GM12801 (cell line): ENCODE results near the gene MMP15.

Source experiments
- TF ChIP-seq, protein P1 (sequence below): IDR thresholded peaks from one replicate; pipeline ENCODE4 v1.5.1; 2011; ENCODE audit warnings: control low read depth; ENCODE audit not compliant: insufficient read length; ENCODE audit errors: extremely low read depth

MMP15 gene

DNA sequence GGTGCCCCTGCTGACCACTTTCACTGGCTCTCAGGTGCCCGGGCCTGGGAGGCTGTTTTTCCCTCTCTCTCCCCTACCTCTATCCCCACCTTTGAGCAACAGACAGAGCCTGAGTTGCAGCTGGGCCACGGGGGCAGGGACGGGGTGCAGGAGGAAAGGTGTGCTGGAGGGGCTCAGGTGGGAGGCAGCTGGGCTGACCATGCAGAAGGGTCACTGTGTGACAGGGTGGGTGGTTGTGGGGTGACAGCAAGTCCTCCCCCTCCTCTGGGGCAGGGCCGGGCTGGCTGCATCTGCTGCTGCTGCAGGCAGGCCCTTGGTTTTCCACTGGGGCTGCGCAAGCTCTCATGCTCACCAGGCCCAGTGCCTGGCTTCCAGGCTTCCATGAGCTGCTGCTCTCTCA, 31.7 kb upstream of the MMP15 start:
- TF ChIP-seq, protein P1, sequence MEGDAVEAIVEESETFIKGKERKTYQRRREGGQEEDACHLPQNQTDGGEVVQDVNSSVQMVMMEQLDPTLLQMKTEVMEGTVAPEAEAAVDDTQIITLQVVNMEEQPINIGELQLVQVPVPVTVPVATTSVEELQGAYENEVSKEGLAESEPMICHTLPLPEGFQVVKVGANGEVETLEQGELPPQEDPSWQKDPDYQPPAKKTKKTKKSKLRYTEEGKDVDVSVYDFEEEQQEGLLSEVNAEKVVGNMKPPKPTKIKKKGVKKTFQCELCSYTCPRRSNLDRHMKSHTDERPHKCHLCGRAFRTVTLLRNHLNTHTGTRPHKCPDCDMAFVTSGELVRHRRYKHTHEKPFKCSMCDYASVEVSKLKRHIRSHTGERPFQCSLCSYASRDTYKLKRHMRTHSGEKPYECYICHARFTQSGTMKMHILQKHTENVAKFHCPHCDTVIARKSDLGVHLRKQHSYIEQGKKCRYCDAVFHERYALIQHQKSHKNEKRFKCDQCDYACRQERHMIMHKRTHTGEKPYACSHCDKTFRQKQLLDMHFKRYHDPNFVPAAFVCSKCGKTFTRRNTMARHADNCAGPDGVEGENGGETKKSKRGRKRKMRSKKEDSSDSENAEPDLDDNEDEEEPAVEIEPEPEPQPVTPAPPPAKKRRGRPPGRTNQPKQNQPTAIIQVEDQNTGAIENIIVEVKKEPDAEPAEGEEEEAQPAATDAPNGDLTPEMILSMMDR = no peak

DNA sequence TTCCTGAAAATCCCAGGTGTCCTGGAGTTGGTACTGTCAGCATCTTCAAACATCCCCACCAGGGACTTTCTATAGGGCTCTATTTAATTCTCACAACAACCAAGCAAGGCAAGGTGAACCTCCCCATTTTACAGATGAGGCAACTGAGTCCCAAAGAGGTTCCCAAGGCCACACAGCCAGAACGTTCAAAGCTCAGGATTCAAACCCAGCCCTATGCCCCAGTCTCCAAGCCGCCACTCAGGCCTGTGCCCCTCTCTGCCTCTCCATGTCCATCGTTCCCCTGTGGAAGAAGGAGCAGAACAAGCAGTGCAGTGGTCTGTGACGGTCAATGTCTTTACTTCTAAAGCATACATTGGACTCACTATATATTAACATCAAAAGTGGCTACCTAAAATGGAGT, 31.2 kb upstream of the MMP15 start:
- TF ChIP-seq, protein P1 = no peak

DNA sequence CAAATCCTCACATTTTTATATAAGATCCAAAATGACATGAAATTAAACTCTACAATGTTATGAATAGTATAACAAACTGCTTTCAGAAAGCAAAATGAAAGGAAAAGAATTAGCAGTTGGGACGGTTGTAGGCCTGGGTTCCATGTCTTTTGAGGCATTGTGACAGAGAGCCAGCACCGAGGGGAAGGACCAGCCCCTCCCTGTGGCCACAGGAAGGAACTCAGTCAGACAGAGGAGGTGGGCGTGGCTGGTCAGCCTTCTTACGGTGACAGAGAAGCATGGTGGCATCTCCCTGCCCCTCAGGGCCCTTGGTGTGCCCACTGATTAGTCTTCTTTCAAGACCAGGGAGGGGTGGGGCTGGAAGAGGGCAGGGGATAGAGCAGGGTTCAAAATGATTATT, 30.8 kb upstream of the MMP15 start:
- TF ChIP-seq, protein P1 = no peak

DNA sequence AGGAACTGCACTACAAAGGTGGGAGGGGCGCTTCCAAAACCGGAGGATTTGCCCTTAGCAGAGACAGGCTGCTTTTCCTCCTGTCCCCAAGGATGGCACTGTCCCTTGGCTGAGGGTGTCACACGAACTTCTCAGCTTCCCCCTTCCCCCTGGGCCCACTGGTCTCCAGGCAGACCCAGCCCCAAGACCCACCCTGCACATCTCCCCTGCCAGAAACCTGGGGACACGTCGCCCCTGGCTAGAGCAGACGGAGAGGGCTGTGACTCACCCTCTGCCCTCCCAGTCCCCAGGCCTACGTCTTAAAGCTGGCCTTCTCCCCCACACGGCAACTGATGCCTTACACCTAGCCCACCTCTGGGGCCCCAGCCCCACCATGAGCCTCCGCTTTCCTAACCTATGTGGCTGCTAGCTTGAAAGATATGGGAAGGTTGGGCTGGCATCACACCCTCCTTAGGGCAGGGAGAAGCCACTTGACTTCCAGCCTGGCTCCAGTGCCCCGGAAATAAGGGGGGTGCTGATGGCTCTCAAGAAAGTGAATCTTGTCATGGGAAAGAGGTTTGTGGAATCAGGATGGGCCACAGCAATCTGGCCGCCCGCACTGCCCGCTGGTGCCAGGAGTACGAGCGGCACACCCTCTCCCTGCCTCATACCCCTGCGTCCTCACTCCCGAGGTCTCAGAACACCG, 29.7 kb upstream of the MMP15 start:
- TF ChIP-seq, protein P1 = no peak

DNA sequence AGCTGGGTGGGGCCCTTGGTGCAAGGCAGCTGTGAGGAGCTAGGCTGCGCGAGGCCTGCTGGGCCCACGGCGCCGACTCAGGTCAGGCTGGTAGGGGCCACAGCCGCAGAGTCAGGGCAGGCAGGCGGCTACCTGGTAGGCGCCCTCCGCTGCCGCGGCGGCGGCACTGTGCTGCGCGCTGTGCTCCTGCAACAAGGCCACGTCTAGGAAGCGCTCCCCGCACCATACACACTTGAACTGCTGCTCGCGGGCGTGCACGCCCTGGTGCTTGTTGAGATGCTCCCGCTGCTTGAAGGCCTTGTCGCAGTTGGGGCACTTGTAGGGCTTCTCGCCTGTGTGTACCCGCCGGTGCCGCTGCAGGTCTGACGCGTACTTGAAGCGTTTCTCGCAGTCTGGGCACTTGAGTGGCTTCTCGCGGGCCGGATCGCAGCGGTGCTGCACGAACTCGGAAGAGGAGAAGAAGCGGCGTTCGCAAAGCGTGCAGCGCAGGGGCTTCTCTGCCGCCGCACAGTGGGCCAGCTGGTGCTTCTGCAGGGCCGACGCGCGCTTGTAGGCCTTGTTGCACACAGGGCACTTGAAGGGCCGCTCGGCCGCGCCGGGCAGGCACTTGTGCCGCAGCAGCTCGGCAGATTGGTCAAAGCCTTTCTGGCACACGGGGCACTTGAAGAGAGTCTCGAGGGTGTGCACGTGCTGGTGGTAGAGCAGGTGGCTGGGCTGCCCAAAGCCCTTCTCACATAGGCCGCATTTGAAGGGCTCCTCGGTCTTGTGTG, 29.0 kb upstream of the MMP15 start:
- TF ChIP-seq, protein P1 = no peak

DNA sequence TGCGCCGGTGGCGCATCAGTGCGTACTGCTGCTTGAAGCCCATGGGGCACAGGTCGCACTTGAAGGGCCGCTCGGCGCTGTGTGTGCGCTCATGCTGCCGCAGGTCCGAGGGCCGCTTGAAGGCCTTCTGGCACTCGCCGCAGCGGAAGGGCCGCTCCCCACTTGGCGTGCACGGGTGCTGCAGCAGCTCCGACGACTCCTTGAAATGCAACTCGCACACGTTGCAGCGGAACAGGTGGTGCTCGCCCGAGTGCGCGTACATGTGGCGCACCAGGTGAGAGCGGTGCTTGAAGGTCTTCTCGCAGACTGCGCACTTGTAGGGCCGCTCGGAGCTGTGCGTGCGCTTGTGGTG, 28.4 kb upstream of the MMP15 start:
- TF ChIP-seq, protein P1 = no peak

DNA sequence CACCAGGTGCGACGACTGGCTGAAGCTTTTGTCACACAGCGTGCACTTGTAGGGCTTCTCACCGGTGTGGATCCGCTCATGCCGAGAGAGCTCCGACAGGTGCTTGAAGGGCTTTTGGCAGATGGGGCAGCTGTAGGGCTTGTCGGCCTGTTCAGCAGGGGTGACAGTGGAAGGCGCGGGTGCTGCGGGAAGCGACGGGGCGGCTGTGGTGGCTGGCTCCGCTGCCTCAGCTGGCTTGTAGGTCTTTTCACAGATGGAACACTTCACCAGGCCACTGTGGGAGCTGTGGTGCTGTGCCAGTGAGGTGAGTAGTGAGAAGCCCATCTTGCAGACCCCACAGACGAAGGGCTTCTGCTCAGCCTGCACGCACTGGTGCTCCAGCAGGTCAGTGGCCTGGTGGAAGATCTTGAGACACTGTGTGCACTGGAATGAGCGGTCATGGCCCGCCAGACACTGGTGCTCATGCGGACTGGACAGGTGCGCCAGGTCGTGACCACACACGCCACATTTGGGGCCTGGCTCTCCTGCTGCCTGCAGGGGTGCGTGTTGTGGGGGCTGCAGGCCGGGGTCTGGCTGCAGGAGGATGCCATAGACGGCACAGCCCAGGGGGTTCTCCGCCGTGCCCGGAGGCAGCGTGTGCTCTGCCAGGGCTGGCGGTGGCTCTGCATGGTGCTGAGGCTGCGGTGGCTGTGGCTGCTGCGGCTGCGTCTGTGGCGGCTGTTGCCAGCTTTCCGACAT, 27.9 kb upstream of the MMP15 start:
- TF ChIP-seq, protein P1 = no peak
